Limb (tissue), 2 donors: ENCODE results near the gene ANO4.
A peak's percentile ranks its signal among the peaks of the same experiment; 100 is the strongest.

ENCODE experiments used
- DNase-seq, 2 donors: peaks; one replicate each; pipeline ENCODE4 v3.0.0-alpha.2; 2016; ENCODE audit errors: extremely low spot score in 2 of 2

The ANO4 gene

DNA sequence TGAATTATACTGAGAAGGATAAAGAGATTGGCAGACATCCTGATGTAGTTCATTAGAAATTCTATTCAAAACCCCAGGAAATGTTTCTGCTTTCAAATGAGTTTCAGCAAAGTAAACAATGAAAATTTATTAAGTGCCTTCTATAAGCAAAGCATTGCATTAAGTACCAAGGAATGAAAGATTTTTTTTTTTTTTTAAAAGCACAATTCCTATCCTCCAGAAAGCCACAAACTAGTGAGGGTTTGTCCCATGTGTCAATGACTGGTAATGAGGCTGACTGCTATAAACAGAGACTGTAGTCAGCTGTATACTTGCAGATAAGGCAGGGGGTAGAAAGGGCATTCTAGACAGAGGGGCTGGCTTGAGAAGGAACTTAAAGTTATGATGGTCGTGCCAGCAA, 6.7 kb downstream of the ANO4 start:
- no peak for DNase-seq

DNA sequence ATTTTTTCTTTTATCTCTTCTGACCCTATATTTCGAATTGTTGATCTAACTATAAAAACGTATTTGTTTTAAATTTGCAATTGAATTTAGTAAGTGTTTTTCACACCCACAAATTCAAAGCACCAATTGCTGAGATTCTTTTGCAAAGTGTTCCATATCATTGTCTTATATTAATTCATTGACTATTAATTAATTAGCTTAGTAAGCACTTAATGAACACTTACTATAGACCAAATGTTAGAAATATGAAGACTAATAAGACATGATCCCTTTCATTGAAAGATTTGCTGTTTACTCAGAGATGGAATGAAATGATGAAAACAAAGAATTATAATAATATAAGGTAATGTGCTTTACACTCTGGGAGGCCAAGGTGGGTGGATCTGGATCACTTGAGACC, 14.2 kb downstream of the ANO4 start:
- no peak for DNase-seq

DNA sequence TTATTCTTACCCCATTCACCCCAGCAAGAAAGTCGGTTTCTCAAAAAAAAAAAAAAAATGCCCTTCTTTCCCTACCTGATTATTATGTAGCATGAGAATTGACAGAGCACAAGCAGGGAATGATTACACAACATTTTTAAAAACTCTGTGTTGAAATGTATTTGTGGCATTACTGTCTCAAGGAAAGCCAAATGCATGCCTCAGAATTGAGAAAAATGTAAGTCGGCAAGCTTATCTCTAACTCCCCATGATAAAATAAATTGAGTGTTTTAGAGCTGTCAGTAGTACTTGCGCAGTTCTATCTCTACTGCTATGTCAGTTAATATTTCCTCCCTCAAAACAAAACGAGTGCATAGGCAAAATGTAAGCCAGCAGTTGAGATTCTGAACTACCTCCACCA, 25.7 kb downstream of the ANO4 start:
- DNase-seq, result no peak

DNA sequence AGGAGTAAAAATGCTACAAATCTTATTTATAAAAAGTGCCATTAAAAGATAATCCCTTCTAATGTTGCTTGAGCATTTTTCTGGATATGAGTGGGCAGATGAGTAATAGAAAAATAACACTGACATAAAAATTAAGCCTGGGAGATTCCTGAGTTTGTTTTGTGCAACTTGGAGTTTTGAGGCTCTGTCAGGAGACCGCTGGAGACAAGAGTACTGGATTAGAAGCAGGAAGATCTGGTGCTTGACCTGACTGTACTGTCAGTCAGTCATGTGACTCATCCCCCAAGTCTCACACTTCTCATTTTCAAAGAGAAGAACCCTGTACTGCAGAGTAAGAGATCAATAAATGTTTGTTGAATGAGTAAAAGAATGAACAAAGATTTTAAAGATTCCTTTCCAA, 29.4 kb downstream of the ANO4 start:
- no peak for DNase-seq

DNA sequence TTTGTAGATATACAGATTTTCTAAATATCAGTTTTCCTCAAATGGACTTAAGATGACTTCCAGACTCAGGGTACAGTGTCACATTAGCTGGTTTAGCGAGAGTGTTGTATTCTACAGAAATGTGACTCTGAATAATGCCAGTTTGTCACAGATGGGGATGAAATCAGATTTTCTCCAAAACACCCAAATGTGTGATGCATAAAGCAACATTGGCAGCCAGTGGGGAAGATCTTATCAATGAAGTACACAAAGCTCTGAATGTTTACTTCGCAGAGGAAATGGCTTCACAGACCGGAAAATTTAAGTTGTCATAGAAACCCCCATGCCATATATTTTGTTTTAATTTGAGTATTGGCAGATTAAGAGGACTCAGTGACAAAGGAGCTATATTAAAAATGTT, 29.9 kb downstream of the ANO4 start:
- no peak for DNase-seq

DNA sequence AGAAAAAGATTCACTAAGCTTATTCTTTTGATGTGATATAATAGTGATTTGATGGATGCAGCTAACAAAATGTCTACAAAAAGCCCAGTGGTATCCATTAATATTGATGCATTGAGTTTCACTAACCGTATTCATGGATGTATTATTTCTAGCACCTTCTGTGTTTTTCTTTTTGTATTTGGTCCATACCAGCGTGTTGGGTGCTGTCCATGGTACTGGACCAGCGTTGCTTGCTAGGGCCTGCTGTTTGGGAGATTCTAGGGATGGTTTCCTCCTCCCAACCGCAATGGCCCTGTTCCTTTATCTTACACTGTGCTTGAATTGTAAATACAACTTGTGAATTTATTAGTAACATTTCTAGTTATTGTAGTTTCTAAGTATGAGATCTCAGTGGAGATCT, 31.7 kb downstream of the ANO4 start:
- peak; percentile 35 to 71 for DNase-seq

DNA sequence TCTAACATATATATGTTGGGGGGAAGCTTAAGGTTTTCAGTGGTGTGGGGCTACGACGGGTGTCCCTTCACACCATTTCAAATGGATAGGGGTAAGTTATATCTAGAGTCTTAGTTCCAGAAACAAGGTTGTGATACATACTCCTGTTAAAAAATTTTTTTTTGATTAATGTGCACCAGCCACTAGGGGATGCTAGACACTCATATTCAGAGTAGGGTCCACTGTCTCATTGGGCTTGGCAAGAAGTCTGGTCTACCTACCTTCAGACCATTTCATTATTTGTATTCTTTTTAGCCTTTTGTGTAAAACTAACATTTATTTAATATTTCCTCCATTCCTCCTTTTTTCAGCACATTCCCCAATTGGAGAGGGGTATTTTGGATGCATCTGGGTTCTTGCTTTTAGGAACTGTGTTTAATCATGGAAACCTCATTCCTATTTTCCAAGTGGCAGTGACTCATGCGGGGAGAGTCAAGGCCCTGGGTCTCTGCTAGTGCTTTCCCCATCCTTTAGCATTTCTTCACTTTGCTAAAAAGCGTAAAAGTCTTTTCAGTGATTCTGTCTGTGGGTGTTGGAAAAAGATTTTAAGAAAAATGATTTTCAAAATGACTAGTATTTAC, 33.4 kb downstream of the ANO4 start:
- DNase-seq, result no peak

DNA sequence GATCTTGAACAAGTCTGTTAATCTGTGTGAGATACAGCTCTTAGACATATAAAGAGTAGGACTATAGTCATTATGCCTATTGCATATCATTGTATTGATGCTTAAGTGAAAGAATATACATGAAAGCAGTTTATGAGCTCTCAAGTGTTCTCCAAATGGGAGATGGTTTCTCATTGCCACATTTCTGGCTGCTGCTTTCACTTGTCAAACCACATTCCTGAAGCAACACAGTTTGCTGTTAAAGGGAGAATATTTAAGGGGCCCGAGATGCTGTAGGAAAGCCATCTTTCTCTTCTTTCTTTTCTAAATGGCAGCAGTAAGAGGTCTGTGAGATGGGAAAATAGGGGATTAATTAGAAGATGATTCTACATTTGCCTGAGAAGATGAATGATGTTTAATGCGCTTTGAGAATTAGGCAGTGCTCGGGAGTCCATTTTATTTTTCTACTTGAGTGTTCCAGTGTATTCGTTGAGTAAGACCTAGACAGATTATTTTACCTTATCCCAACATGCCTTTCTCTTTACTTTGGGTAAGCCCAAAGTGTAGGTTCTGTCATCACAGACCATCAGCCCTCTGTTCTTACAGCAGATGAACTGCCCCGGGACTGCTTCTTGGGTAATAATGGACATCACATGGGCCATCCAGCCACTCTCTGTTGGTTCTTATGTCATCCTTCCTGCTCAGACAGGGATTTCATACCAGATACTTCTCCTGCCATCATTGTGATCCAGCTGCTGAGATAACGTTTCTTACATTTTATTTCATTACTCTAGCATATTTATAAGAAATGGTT, 35.6 kb downstream of the ANO4 start:
- DNase-seq, result no peak

DNA sequence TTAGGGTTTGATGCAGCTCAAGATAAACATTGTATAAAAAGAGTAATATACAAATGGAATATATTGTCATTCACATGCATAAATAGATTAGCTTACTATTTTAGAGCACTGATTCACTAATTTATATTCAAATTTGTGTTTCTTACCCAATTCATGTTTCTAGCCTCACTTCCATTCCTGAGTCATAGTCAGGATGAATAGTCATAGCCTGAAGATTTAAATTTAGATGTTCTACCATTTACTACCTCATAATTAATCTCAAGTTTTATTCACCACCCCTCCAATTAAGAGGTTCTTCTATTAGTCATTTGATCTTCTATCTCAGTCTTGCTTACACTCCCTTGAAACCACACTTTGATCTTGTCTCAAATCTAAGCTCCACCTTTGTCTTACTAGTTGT, 38.7 kb downstream of the ANO4 start:
- DNase-seq, result no peak

DNA sequence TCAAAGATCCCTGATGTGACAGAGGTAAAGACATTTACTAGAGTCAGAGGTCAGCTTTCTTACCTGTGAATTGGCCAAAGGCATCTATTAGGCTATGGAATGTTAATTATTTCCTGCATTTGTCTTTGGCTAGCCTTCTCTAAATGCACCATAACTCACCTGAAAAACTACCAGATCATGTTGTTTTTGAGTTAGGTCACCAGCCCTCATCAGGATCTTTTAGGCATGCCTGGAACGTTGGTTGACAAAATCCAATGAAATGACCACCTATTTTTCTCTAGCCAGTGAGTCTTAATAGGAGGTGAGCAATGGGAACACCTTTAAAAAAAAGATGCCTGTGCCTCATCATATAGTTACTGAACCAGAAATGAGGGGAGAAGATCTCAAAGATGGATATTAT, 46.2 kb downstream of the ANO4 start:
- no peak for DNase-seq

DNA sequence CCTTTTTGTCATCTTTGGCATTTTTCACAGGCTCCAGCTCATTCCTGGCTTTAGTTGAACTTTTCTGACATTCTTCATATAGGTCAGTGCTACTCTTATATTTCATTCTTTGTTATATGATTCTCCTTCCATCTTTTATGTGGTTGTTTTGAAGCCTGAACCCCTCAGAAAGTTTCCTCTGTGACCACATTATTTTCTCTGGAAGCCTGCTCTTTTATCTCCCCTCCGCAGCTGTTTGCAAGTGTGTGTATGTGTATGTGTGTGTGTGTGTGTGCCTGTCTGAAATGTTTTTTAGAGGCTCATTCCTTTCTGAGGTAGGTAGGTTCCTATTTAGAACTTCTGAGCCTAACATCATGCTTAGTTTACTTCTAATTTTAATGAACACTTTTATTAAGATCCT, 47.6 kb downstream of the ANO4 start:
- DNase-seq, result no peak

DNA sequence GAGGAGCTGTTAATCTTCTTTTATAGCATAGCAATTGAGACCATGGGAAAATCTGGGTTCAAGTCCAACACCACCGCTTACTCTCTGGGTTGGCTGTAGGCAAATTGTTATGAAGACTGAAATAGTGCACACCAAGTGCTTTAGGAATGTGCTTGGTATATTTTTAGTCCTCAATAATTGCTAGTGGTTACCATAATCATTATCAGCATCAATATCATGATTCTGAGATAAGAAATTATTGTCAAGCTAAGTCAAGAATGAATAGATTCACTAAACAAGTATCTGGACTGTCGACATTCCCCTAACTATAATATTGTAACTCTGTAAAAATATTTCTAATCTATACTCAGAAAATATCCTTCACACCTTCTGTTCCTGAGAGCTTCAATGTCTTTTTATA, 48.5 kb downstream of the ANO4 start:
- DNase-seq, result no peak

DNA sequence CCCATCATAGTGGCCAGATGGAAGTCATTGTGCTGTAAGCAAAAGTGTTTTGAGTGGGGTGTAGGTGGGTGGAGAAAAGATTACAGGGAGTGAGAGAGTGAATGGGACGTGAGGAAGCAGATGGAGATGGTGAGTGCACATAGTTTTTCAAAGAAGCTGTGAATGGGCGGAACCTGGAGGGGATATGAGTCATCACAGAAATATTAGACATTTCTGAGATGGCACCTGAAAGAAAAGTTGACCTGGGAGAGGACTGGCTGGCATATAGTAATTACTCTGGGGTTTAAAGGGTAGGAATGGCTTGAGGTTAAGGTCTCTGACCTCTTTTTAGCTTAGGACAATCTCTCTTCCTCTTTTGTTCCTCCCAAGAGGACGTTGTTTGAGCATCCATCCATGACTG, 50.5 kb downstream of the ANO4 start:
- DNase-seq, result no peak

DNA sequence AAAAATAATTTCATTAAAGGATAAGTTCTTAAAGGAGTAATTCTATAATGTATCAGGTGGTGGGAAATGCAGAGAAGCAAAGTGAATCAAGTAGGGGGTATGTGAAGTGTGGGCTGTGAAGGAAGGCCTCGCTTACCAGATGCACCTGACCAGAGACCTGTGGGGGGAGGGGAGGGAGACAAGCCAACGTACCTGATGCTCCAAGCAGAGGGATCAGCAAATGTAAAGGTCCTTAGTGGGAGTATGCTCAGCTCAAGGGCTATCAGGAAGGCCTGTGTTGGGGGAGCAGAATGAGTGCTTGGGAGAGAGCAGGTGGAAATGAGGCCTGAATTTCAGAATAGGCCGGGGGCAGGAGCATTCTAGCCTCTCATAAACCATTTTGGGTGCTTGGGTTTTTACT, 57.1 kb downstream of the ANO4 start:
- DNase-seq, result no peak

DNA sequence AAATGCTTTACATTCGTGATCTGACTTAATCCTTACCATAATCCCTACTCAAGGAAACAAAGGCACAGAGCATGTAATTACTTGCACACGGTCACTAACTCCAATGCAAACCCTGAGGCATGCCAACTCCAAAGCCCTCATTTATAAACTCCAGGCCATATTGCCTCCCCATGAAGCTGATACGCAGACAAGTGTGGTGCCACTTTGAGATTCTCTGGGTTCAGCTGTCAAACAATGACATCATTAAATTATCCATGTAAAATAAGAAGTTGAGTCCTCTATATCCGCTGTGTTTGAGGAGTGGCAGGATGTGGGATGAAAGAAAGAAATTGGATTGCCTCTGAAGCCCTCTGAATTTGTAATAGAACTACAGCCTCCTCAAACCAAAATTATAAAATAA, 62.8 kb downstream of the ANO4 start:
- DNase-seq, result no peak

DNA sequence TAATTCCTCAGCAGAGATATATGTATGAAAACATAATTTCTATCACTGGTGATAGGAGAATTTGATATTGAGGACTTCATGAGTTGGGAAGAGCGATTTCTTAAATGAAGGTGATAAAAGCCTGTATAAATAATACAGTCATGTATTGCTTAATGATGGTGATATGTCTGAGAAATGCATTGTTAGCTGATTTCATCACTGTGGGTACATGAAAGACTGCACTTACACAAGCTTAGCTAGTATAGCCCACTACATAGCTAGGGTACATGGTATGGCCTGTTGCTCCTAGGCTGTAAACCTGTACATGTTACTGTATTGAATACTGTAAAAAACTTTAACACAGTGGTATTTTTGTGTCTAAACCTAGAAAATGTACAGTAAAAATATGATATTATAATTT, 63.4 kb downstream of the ANO4 start:
- no peak for DNase-seq

DNA sequence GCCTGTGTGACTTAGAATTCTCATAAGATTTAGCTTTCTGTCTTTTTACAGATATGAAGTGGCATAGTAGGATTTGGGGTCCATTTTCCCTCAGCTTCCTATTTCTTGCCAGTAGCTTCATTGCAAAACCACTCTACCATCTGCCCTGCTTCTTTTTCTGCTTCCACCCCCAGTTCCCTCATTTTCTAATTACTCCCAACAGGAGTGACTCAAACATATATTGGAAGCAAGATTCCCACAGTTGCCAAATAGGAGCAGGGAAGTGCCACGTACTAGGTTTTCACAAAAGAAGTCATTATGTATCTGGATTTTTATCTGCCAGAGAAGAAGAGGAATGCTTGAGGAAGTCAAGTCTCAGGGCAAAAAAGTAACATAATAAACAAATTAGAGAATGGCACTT, 64.1 kb downstream of the ANO4 start:
- no peak for DNase-seq

DNA sequence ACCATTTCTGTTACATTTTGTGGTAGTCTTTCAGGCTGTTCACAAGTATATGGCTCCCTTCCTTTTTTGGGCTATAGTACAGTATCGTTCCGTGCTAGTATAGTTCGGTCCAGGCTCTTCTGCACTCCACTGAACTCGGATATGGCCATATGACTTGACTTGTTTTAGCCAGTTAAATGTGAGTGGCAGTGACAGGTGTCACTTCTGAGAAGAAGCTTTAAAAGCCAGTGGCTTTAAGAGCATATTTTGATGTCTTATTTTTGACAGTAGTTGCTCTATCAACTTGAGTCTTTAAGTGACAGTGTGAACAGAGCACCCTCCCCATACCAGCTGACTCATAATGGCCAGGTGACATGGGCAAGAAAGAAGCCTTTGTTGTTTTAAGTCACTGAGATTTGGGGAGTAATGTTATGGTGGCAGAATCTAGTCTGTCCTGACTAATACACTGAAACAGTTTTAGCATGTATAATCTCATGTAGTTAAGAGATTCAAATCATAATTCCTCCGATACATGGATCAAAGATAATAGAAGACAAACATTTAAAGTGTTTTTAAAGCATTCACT, 64.6 kb downstream of the ANO4 start:
- DNase-seq, result no peak

DNA sequence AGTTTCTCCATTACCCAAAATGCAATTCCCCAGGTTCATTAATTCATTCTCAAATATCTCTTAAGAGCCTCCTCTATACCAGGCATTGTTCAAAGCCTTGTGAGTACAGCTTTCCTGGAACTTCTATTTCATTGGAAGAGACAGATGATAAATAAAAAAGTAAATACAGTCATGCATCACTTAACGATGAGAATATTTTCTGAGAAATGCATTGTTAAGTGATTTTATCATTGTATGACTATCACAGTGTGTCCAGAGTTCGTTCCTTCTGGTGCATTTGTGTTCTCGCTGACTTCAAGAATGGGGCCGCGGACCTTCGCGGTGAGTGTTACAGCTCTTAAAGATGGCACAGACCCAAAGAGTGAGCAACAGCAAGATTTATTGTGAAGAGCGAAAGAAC, 66.0 kb downstream of the ANO4 start:
- no peak for DNase-seq

DNA sequence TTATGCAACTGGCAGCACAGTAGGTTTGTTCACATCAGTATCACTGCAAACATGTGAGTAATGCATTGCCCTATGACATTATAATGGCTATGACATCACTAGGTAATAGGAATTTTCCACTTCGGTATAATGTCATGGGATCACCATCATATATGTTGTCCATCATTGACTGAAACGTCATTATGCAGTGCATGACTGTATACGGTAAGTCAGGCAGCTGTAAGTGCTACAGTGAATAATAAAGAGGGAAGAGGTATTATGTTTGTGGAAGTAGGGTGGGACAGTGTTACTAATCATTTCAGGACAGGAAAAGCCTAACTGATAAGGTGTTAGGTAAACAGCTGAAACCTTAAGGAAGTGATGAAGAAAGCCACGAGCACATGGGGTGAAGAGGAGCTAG, 68.1 kb downstream of the ANO4 start:
- DNase-seq, result no peak

DNA sequence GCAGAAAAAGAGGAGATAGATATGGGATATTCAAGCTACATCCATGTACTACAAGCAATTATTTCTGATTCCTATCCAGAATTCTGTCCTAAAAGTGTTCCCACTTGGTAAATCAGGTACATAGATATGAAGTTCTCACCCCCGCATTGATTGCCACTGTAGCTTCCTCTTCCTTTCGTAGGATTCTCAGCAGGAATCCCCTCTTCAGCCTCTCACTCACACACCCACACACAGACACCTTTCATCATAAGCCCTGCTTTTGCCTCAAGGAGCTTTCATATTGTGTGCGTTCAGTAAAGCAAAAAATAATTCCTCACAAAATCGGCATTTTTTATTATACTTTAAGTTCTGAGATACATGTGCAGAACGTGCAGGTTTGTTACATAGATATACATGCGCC, 69.8 kb downstream of the ANO4 start:
- no peak for DNase-seq

DNA sequence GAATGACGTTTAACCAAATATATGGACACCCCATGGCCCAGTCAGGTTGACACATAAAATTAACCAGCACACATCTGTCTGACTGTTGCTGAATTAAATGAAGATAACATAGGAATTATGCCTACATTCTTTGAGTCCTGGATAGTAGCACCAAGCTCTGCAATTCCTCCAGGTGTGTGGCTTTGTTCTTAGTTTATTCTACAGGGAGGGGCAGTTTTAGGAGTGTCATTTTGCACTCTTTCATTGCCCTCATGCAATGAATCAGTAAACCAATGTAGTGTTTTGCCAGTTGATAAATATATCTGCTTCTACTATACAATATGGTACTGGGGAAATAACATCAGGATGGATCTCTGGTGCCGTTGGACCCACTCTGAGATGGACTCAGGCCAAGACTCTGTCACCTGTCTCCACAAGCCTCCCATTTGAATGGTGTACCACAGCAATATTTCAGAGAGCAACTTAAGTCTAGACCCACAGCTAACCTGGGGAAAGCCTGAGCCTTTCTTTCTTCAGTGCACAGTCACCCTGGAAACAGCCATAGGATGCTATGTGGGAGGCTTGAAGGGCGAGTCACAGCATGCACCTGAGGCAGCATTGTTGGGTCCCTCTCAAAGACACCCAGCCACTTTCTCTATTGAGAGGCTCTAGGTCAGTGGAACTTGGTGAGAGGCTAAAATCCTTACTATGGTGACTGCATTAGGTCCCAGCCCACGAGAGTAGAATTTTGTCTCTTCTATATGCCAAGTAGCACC, 73.2 kb downstream of the ANO4 start:
- DNase-seq, result no peak

DNA sequence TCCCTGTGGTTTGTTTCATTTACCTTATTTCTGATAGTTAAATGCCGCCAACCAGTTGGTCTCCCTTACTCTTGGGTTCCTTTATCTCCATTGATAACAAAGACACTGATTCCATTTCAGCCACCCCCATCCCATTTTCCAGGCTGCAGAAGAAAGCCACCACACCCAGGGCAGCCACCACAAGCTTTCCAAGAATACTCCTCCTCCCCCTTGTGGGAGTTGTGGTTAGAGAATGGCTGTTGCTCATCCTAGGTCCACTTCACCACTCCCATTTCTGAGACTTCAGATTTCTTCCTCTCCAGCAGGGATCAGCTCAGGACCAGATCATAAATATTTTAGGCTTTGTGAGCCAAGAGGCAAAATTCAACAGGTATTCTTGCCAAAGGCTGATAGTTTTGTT, 73.9 kb downstream of the ANO4 start:
- no peak for DNase-seq
